ENCODE measurements around the gene ANP32B. TPM values are rescaled to one million over a fixed set of nuclear protein-coding genes. Genes with fewer than 3 reads are reported as not detected.
A peak's percentile ranks its signal among the peaks of the same experiment; 100 is the strongest.

ANP32B gene
- total RNA-seq, 2 experiments from 2014 or later = 178 to 192 TPM

GRCh38 chr9:98010445-98010844 is 27.3 kb downstream of the ANP32B start:
- H3K27ac ChIP-seq (ENCODE audit: low read depth in 1 of 2, low read length in 2 of 2) = no peak overlapping the region
- H3K36me3 ChIP-seq (ENCODE audit: insufficient read depth, low read length) = peaks cover 97% of the 10 kb centered on the region
- H3K9me3 ChIP-seq (ENCODE audit: control insufficient read depth in 1 of 2, insufficient read depth in 1 of 2, low read length in 2 of 2) = no peaks in the 10 kb centered on the region
- Mint-ChIP-seq H3K36me3 (ENCODE audit: low read depth) (peaks cover 94% of the 10 kb centered on the region), H3K9me3 (no peaks in the 10 kb centered on the region), H3K27ac (no peak overlapping the region), H3K27me3 (no peaks in the 10 kb centered on the region), H3K4me1 (ENCODE audit: low read depth) (peaks cover 44% of the 10 kb centered on the region), H3K4me3 (no peak overlapping the region)
- intact Hi-C loops (cut with DNase I, micrococcal nuclease) = no loop called here
- no peak overlapping the region for H3K4me3 ChIP-seq (ENCODE audit: low read length)
- ChIA-PET POLR2A (interaction anchor here (0.8 to 0.9 kb wide), 2 partner anchors 16 to 88 kb away, joined by 3 to 4 read pairs; partner anchors contain the start of gene TRMO), CTCF (interaction anchor here (1.0 kb wide), 1 partner anchor 88 kb away, joined by 4 read pairs; the partner anchor contains the start of gene TRMO)
- peak in 4 of 14 experiments; percentile 13 to 33 (median 20) for DNase-seq
- TF ChIP-seq, protein P1, sequence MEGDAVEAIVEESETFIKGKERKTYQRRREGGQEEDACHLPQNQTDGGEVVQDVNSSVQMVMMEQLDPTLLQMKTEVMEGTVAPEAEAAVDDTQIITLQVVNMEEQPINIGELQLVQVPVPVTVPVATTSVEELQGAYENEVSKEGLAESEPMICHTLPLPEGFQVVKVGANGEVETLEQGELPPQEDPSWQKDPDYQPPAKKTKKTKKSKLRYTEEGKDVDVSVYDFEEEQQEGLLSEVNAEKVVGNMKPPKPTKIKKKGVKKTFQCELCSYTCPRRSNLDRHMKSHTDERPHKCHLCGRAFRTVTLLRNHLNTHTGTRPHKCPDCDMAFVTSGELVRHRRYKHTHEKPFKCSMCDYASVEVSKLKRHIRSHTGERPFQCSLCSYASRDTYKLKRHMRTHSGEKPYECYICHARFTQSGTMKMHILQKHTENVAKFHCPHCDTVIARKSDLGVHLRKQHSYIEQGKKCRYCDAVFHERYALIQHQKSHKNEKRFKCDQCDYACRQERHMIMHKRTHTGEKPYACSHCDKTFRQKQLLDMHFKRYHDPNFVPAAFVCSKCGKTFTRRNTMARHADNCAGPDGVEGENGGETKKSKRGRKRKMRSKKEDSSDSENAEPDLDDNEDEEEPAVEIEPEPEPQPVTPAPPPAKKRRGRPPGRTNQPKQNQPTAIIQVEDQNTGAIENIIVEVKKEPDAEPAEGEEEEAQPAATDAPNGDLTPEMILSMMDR (IDR thresholded peaks at IDR 0.05) = no peak
- no peaks in the 10 kb centered on the region for H3K4me1 ChIP-seq (ENCODE audit: insufficient read depth, low read length)
- H3K27me3 ChIP-seq (ENCODE audit: control insufficient read depth in 1 of 2, insufficient read depth in 2 of 2, low read length in 2 of 2) = no peaks in the 10 kb centered on the region
- ATAC-seq (ENCODE audit: poor library complexity) = peak; percentile 43

GRCh38 chr9:98011122-98011521 is 28.0 kb downstream of the ANP32B start:
- POLR2A ChIA-PET = interaction anchor here (0.8 to 0.9 kb wide), 2 partner anchors 17 to 89 kb away, joined by 3 to 4 read pairs; partner anchors contain the start of gene TRMO
- Mint-ChIP-seq H3K27ac (no peak overlapping the region), H3K36me3 (ENCODE audit: low read depth) (peaks cover 94% of the 10 kb centered on the region), H3K4me3 (no peak overlapping the region), H3K27me3 (no peaks in the 10 kb centered on the region), H3K9me3 (no peaks in the 10 kb centered on the region), H3K4me1 (ENCODE audit: low read depth) (peaks cover 37% of the 10 kb centered on the region)
- DNase-seq = no peak
- no peaks in the 10 kb centered on the region for H3K27me3 ChIP-seq (ENCODE audit: control insufficient read depth in 1 of 2, insufficient read depth in 2 of 2, low read length in 2 of 2)
- H3K27ac ChIP-seq (ENCODE audit: low read depth in 1 of 2, low read length in 2 of 2) = no peak overlapping the region
- ATAC-seq (ENCODE audit: poor library complexity) = no peak
- TF ChIP-seq, protein P1 (IDR thresholded peaks at IDR 0.05) = no peak
- no peaks in the 10 kb centered on the region for H3K9me3 ChIP-seq (ENCODE audit: control insufficient read depth in 1 of 2, insufficient read depth in 1 of 2, low read length in 2 of 2)
- H3K4me3 ChIP-seq (ENCODE audit: low read length) = no peak overlapping the region
- no peaks in the 10 kb centered on the region for H3K4me1 ChIP-seq (ENCODE audit: insufficient read depth, low read length)
- peaks cover 97% of the 10 kb centered on the region for H3K36me3 ChIP-seq (ENCODE audit: insufficient read depth, low read length)
- CTCF ChIA-PET = interaction anchor here (0.6 to 1.0 kb wide), 2 partner anchors 89 to 246 kb away, joined by 3 to 4 read pairs; partner anchors contain the start of gene TRMO
- intact Hi-C loops (cut with DNase I, micrococcal nuclease) = no loop called here

DNA sequence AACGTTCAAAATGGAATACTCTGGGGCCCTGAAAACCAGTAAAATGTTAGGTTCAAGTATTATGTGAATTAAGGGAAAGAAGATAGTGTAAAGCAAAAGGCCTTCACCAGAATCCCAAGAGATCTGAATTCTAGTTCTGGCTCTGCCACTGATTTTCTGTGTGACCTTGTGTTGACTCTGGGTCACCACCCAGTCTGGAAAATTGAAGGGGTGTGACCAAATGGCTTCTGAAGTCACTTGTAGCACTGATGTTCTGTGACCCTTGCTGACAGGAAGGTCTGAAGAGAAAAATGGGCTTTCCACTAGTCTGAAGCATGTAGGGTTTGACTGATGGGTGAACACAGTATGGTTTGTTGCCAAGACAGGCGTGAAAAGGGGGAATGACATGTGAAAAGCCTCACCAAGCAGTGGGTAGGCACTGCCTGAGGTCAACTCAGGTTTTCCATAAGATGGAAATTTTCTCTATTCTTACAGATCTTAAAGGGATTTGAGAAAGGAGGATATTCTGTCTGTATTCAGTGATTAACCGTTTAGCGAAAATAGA is 33.1 kb downstream of the ANP32B start:
- Histone ChIP-seq H3K9me3 (ENCODE audit: control insufficient read depth in 1 of 2, insufficient read depth in 1 of 2, low read length in 2 of 2) (no peaks in the 10 kb centered on the region), H3K4me1 (ENCODE audit: insufficient read depth, low read length) (no peaks in the 10 kb centered on the region), H3K27me3 (ENCODE audit: control insufficient read depth in 1 of 2, insufficient read depth in 2 of 2, low read length in 2 of 2) (no peaks in the 10 kb centered on the region), H3K4me3 (ENCODE audit: low read length) (no peak overlapping the region), H3K27ac (ENCODE audit: low read depth in 1 of 2, low read length in 2 of 2) (no peak overlapping the region), H3K36me3 (ENCODE audit: insufficient read depth, low read length) (peaks cover 79% of the 10 kb centered on the region)
- DNase-seq (no peak), ATAC-seq (ENCODE audit: poor library complexity) (no peak)
- H3K27ac Mint-ChIP-seq = no peak overlapping the region
- H3K27me3 Mint-ChIP-seq = no peaks in the 10 kb centered on the region
- ChIA-PET CTCF (no interaction called here), POLR2A (interaction anchor here (0.7 to 2.4 kb wide), 2 partner anchors 94 to 162 kb away, joined by 3 to 7 read pairs; partner anchors contain the start of gene TRMO)
- H3K4me3 Mint-ChIP-seq = no peak overlapping the region
- intact Hi-C loops (cut with DNase I, micrococcal nuclease) = no loop called here
- H3K4me1 Mint-ChIP-seq (ENCODE audit: low read depth) = peaks cover 4% of the 10 kb centered on the region
- no peaks in the 10 kb centered on the region for H3K9me3 Mint-ChIP-seq
- TF ChIP-seq, protein P1 (IDR thresholded peaks at IDR 0.05) = no peak
- peaks cover 79% of the 10 kb centered on the region for H3K36me3 Mint-ChIP-seq (ENCODE audit: low read depth)
